Inflammatory macrophage treated with lipopolysaccharide for 1 hour (primary cell): Measurements from ENCODE around the gene NAT9.
A peak's percentile ranks its signal among the peaks of the same experiment; 100 is the strongest.

Experiments
- DNase-seq, 2 donors: peaks; one replicate each; pipeline ENCODE4 v3.0.0-alpha.2; 2020 to 2022

The NAT9 gene

GRCh38 chr17:74760404-74761105 is 15.6 kb downstream of the NAT9 start:
- DNase-seq: no peak

GRCh38 chr17:74759941-74760340 is 16.2 kb downstream of the NAT9 start:
- DNase-seq: no peak

GRCh38 chr17:74759243-74759801 is 16.8 kb downstream of the NAT9 start:
- no peak for DNase-seq

- peak in 1 of 2 donors; percentile 39 for DNase-seq
These were observed 17.3 kb downstream of the NAT9 start for GRCh38 chr17:74758848-74759168.

GRCh38 chr17:74757931-74758847 is 18.0 kb downstream of the NAT9 start:
- DNase-seq: no peak

GRCh38 chr17:74757502-74757901 is 18.6 kb downstream of the NAT9 start:
- no peak for DNase-seq

GRCh38 chr17:74756891-74757290 is 19.3 kb downstream of the NAT9 start:
- no peak for DNase-seq

GRCh38 chr17:74755533-74755932 is 20.6 kb downstream of the NAT9 start:
- no peak for DNase-seq

- DNase-seq: no peak
These were observed 21.3 kb downstream of the NAT9 start for GRCh38 chr17:74754832-74755231.

- DNase-seq: no peak
These were observed 23.2 kb downstream of the NAT9 start for GRCh38 chr17:74752822-74753401.

GRCh38 chr17:74752415-74752814 is 23.7 kb downstream of the NAT9 start:
- DNase-seq: no peak

GRCh38 chr17:74750327-74751069 is 25.6 kb downstream of the NAT9 start:
- no peak for DNase-seq

GRCh38 chr17:74750039-74750326 is 26.2 kb downstream of the NAT9 start:
- no peak for DNase-seq

- DNase-seq: no peak
These were observed 26.7 kb downstream of the NAT9 start for GRCh38 chr17:74749279-74750038.

- peak in 1 of 2 donors; percentile 93 for DNase-seq
These were observed 27.4 kb downstream of the NAT9 start, which contains the start of gene NHERF1 for GRCh38 chr17:74748529-74749278. TSS of gene NHERF1 (plus strand) at chr17:74748628. CDS start at chr17:74748847, 219 bp downstream.

- peak in 1 of 2 donors; percentile 96 for DNase-seq
These were observed 27.9 kb downstream of the NAT9 start for GRCh38 chr17:74748279-74748528.

GRCh38 chr17:74746922-74747321 is 29.2 kb downstream of the NAT9 start:
- DNase-seq: peak; percentile 40 to 52

- no peak for DNase-seq
These were observed 29.8 kb downstream of the NAT9 start for GRCh38 chr17:74746376-74746775.

- DNase-seq: no peak
These were observed 30.5 kb downstream of the NAT9 start for GRCh38 chr17:74745548-74746177.

- peak; percentile 39 to 94 for DNase-seq
These were observed 31.2 kb downstream of the NAT9 start for GRCh38 chr17:74744714-74745547.
